LoVo (cell line): ENCODE data around the gene LRRC75B.
"Not testable (repeated sequence)": the region's sequence is repeated elsewhere in the genome, so short reads cannot be mapped to it uniquely, and the experiment has no call there.

ENCODE experiments used
- DNase-seq: peaks from one replicate; pipeline ENCODE4 v3.0.0-alpha.2; 2016; ENCODE audit warnings: low spot score

LRRC75B gene

GRCh38 chr22:24592851-24593558 lies at the start of gene LRRC75B:
TSS of gene LRRC75B (minus strand) at chr22:24593073. CDS start at chr22:24593039, 34 bp downstream.
- DNase-seq, result peak; percentile 86

- not testable (repeated sequence) for DNase-seq
Observed at GRCh38 chr22:24642307-24642706, 49.4 kb upstream of the LRRC75B start.

GRCh38 chr22:24636513-24636912 lies 43.6 kb upstream of the LRRC75B start:
- not testable (repeated sequence) for DNase-seq

DNA sequence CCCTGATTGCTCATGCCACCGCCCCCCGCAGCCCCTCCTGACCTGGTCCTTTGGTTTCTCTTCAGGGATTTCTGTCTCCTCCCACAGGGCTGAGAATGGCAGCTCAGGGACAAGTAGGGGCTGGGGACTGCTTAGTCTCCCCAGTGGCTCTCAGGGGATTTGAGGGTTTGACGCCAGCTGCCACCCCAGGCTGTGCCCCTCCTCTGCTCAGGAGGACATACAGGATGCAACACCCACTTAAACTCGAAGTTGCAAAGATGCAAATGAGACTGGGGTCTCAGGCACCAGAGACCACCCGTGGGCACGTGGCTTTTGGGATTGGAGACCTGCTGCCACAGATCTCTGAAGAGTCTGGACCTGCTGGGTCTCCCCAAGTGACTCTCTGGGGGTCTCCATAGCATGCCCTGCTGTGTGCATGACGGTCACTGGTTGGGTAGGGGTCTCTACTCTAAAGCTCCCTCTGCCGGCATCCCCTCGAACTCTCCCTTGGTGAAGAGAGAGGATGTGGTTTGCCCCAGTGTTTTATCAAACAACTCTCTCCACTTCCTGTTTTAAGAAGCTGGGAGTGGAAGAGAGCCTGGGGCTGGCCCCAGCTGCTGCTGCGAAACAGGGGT lies 42.0 kb upstream of the LRRC75B start:
- not testable (repeated sequence) for DNase-seq

DNA sequence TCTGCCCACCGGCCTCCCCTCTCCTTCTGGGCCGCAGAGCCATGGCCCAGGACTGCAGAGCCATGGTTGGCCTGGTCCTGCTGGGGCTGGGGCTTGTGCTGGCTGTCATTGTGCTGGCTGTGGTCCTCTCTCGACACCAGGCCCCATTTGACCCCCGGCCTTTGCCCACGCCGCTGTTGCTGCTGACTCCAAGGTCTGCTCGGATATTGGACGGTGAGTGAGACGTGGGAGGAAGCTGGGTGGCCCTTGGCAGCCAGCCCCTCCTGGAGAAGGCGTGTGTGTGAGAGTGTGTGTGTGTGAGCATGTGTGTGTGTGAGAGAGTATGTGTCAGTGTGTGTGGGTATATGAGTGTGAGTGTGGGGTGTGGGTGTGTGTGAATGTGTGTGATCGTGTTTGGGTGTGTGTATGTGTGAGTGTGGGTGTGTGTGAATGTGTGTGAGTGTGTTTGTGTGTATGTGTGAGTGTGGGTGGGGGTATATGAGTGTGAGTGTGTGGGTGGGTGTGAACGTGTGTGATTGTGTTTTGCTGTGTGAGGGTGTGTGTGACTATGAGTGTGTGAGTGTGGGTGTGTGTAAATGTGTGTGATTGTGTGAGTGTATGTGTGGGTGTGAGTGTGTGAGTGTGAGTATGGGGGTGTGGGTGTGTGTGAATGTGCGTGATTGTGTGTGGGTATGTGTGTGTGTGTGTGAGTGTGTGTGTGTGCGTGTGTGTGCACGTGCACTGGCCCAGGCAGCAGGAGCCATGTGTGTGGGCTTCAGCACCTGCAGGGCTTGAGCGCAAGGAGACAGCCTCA lies 40.6 kb upstream of the LRRC75B start:
- not testable (repeated sequence) for DNase-seq

DNA sequence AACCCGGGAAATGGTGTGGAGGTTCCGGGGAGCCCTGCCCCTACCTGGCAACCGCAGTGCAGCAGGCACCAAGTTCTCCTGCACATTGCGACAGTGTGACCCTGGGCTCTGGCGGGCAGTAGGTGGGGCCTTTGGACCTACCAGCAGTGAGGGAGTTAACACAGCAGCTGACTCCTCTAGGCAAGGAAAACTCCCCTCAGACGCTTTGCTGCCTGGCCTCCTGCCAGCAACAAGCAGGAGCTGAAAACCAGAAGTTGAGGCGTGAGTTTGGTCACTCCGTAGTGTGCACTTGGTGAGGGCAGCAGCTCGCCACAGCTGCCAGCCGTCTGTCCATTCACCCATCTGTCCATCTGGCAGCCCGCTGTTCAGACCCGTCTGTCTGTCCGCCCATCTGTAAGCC lies 39.8 kb upstream of the LRRC75B start:
- not testable (repeated sequence) for DNase-seq

DNA sequence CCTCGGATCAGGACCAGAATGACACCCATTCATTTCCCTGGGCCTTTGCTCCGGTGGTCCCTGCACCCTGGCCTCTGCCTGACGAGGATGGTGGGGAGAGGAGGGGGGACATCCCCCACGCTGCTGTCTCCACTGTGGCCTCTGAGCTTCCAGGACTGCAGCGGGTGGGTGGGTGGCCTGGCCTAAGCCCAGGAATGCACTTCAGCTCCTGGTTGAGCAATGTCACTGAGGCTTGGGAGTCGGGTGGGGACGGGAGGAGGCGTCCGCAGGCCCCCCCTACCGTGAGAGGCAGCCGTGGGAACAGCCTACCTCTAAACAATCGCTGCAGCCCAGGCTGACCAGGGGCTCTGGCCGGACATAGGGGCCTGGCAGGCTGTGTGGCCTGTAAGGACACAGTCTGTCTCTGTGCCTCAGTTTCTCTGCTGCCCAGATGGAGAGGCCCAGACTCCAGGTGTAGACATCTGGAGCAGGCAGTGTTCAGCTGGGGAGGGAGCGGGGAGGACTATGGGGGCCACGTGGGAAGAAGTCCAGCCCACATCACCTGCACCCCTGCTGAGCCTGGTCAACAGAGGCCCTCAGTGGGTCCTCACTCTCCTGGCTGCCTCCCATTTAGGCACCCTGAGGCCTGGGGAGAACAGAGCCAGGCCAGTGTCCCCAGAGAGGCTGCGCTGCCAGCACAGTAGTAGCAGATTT lies 38.7 kb upstream of the LRRC75B start:
- not testable (repeated sequence) for DNase-seq

DNA sequence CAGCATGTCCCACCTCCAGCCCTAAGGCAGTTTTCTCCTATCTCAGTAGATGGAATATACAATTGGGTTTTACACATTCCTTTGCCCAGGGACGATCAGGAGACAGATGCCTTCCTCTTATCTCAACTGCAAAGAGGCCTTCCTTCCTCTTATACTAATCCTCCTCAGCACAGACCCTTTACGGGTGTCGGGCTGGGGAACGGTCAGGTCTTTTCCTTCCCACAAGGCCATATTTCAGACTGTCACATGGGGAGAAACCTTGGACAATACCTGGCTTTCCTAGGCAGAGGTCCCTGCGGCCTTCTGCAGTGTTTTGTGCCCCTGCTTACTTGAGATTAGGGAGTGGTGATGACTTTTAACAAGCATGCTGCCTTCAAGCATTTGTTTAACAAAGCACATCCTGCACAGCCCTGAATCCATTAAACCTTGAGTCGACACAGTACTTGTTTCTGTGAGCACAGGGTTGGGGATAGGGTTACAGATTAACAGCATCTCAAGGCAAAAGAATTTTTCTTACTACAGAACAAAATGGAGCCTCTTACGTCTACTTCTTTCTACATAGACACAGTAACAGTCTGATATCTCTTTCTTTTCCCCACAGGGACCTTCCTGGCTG lies 38.0 kb upstream of the LRRC75B start:
- not testable (repeated sequence) for DNase-seq

GRCh38 chr22:24629069-24629468 lies 36.2 kb upstream of the LRRC75B start:
- not testable (repeated sequence) for DNase-seq

GRCh38 chr22:24627911-24628310 lies 35.0 kb upstream of the LRRC75B start:
- not testable (repeated sequence) for DNase-seq

DNA sequence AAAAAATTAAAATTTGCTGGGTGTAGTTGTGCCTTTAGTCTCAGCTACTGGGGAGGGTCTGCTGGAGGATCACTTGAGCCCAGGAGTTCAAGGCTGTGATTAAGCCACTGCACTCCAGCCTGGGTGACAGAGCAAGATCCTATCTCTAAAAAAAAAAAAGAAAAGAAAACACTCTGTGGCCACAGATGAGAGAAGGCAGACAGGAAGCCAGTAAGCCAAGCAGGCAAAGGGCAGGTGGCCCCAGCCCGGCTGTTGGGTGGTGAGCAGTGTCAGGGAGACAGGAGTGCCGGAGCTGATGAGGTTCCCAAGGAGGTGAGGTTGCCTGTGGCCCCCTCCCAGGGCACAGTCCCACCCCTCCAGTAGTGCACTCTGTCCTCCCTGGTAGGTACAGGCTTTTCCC lies 29.7 kb upstream of the LRRC75B start:
- not testable (repeated sequence) for DNase-seq

GRCh38 chr22:24621244-24621643 lies 28.4 kb upstream of the LRRC75B start:
- not testable (repeated sequence) for DNase-seq

DNA sequence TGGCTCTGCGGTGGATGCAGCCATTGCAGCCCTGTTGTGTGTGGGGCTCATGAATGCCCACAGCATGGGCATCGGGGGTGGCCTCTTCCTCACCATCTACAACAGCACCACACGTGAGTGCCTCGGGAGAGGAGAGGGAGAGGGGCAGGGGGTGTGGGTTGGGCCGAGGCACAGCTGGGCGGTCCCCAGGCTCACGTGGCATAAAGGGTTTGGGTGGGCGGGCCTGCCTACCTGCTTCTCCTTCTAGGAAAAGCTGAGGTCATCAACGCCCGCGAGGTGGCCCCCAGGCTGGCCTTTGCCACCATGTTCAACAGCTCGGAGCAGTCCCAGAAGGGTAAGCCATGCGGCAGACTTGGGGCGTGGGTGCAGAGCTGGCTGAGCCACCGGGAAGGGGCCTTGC lies 21.9 kb upstream of the LRRC75B start:
- DNase-seq, result not testable (repeated sequence)

GRCh38 chr22:24609888-24610287 lies 17.0 kb upstream of the LRRC75B start:
- DNase-seq, result not testable (repeated sequence)

GRCh38 chr22:24608327-24608726 lies 15.5 kb upstream of the LRRC75B start:
- DNase-seq, result not testable (repeated sequence)

DNA sequence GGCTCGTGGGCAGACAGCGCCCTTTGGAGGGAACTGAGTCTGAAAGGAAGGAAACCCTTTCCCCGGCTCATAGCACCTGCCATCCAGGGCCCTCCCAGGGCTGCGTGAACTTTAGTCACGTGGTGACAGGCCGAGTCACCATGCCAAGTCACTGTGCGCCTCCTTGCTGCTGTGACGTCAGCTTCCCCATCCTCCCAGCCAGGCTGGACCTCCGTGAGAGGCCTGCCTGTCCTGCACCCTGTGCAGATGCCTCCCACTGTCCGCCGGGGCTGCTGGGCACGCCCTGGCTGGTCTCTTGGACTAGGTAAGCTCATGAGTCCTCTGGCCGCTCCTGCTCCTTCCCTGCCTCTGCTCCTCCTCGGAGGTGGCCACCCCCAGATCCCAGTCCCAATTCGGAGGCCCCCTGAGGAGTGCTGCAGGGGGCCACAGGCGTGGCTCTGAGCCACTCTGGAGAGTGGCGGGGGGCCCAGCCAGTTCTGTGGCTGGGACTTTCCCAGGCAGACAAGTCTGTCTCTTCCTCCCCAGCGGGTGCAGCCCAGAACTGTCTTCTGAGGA lies 14.6 kb upstream of the LRRC75B start:
- DNase-seq, result not testable (repeated sequence)

- DNase-seq, result not testable (repeated sequence)
Observed at GRCh38 chr22:24606340-24606739, 13.5 kb upstream of the LRRC75B start.

- not testable (repeated sequence) for DNase-seq
Observed at GRCh38 chr22:24603770-24604629, 11.1 kb upstream of the LRRC75B start.

DNA sequence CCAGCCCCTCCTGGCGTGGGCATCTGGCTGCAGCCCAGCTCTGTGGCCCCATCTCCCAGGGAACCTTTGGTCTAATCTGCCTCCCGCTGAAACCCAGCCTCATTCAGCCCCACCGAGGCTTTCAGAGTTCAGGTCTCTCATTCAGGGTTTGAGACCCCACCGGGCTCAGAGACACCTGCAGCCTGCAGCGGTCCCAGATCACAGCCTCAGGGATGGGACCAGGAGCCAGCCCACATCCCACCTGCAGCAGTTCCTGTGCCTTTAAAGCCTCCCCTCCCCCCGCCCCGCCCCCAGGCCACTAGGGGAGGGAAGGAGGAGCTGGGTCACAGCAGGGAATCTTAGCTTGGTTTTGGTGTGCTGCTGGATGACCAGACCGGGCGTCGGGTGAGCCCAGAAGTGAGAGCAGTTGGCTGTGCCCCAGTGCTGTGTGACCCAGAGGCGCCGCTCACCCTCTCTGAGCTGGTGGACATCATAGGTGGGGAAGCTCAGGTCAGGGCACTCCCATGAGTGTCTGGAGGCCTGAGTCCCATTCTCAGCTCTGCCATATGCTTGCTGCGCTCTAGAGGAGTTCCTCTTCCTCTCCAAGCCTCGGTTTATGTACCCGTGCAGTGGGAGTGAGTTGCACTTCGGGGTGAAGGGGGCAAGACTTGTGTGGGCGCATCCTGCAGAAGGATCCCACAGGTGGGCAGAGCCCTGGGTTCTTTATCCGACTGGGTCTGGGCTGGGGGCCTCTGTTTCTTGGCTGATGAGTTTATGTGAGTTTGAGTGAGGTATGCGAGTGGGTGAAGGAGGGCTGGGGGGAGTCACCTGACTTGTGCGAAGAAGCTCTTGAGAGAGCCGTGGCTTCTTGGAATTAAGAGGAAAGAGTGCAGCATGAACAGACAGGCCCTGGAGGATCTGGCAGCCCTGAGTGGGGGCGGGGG lies 10.2 kb upstream of the LRRC75B start, which contains the start of gene GGT1:
GGT1 (plus strand) TSS at position 347 of the 923 bp plus-strand sequence. CDS start 7,889 bp downstream, outside the sequence.
- DNase-seq, result not testable (repeated sequence)
